Activated T-helper 1 cell treated with anti-CD3 and anti-CD28 coated beads, Interleukin-12 subunit alpha, Interleukin-12 subunit beta, Interleukin-2, Interleukin-4 antibody, amounts not matched to agents 30 ng/mL and 10 ng/mL and 1 ng/mL, durations not matched to agents 14 hours and 24 hours and 36 hours (primary cell): ENCODE data around the gene SOD1. TPM values are rescaled to one million over a fixed set of nuclear protein-coding genes. Genes with fewer than 3 reads are reported as not detected.
A peak's percentile ranks its signal among the peaks of the same experiment; 100 is the strongest.
"Not testable (repeated sequence)": the region's sequence is repeated elsewhere in the genome, so short reads cannot be mapped to it uniquely, and the experiment has no call there.

Experiments used
- DNase-seq: peaks from one replicate; pipeline ENCODE4 v3.0.0; 2021; ENCODE audit warnings: low spot score
- H3K27ac Mint-ChIP-seq: one replicate; pipeline ENCODE4 v1.8.0; 2021; ENCODE audit warnings: mild to moderate bottlenecking, mixed read lengths
- H3K27me3 Mint-ChIP-seq: one replicate; pipeline ENCODE4 v1.8.0; 2022; ENCODE audit warnings: mild to moderate bottlenecking, moderate library complexity, mixed read lengths; ENCODE audit not compliant: insufficient read depth
- H3K36me3 Mint-ChIP-seq: one replicate; pipeline ENCODE4 v1.8.0; 2021; ENCODE audit warnings: low read depth, mixed read lengths
- H3K4me1 Mint-ChIP-seq: one replicate; pipeline ENCODE4 v1.8.0; 2021; ENCODE audit warnings: low read depth, mixed read lengths
- H3K4me3 Mint-ChIP-seq: one replicate; pipeline ENCODE4 v1.8.0; 2021; ENCODE audit warnings: mild to moderate bottlenecking, moderate library complexity, mixed read lengths
- H3K9me3 Mint-ChIP-seq: one replicate; pipeline ENCODE4 v1.8.0; 2021; ENCODE audit warnings: mixed read lengths
- intact Hi-C: fragments of 100-400 bp; cut with micrococcal nuclease; formaldehyde crosslinking; loops from one replicate; pipeline ENCODE4 v1.15.1; 2024
- total RNA-seq: library from RNA; stranded (reverse); gene quantifications from 2 replicates; pipeline ENCODE4 v1.2.3, GENCODE V29; 2022

SOD1 gene
- total RNA-seq, 1 donor from 2014 or later, result 346 TPM

DNA sequence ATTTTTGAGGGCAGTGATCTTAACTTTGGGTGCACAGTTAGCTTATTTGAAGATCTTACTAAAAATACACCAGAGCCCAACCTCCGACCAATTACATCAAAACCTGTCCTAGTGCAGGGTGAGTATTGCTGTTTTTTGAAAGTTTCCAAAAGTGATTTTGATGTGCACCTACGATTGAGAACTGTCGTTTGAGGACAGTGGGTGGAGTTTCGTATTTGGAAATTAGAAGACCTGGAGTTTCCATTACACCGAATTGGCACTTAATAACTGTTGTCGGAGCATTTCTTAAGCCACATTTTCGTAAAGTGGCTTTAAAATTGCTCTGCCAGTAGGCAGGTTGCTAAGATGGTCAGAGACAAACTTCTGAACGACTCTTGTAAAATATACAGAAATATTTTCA is 1.1 kb downstream of the SOD1 start:
- H3K4me1 Mint-ChIP-seq, result peaks cover 75% of the 10 kb centered on the region
- no peak for DNase-seq
- H3K9me3 Mint-ChIP-seq, result no peaks in the 10 kb centered on the region
- H3K4me3 Mint-ChIP-seq, result peak overlapping the region; percentile 95
- H3K27me3 Mint-ChIP-seq, result no peaks in the 10 kb centered on the region
- intact Hi-C loops, result no loop called here
- H3K27ac Mint-ChIP-seq, result peak overlapping the region; percentile 92
- H3K36me3 Mint-ChIP-seq, result peaks cover 38% of the 10 kb centered on the region

GRCh38 chr21:31663584-31664249 is 4.2 kb downstream of the SOD1 start:
- Mint-ChIP-seq H3K36me3 (peaks cover 66% of the 10 kb centered on the region), H3K27me3 (no peaks in the 10 kb centered on the region), H3K4me3 (peak overlapping the region; percentile 56), H3K27ac (no peak overlapping the region), H3K4me1 (peaks cover 86% of the 10 kb centered on the region), H3K9me3 (no peaks in the 10 kb centered on the region)
- intact Hi-C loops, result no loop called here
- no peak for DNase-seq

DNA sequence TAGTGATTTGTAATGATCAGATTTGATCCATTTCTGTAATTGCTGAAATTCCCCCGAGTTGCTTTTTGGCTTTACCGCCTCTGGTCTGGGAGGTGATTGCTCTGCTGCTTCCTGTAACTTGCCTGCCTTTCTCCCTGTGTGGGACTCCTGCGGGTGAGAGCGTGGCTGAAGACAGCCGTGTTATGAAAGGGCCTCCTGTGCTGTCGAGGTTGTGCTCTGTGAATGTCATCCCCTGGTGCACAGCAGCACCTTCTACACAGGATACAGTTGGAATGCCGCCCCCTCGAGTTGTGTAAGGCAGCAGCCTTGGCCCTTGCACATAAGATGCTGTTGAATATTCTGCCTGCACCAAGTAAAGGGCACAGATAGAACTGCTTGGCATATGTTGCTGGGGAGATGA is 5.9 kb downstream of the SOD1 start:
- peak; percentile 23 for DNase-seq
- Mint-ChIP-seq H3K36me3 (peaks cover 68% of the 10 kb centered on the region), H3K4me3 (peak overlapping the region; percentile 41), H3K27ac (peak overlapping the region; percentile 50), H3K27me3 (no peaks in the 10 kb centered on the region), H3K9me3 (no peaks in the 10 kb centered on the region), H3K4me1 (peaks cover 86% of the 10 kb centered on the region)
- intact Hi-C loops, result loop anchor here (1.0 kb wide), 1 partner anchor 16 kb away; no protein-coding TSS in a partner anchor

- intact Hi-C loops, result loop anchor here (1.0 kb wide), 1 partner anchor 15 kb away; no protein-coding TSS in a partner anchor
- peak overlapping the region; percentile 50 for H3K27ac Mint-ChIP-seq
These were observed 6.4 kb downstream of the SOD1 start for GRCh38 chr21:31665869-31666268.

DNA sequence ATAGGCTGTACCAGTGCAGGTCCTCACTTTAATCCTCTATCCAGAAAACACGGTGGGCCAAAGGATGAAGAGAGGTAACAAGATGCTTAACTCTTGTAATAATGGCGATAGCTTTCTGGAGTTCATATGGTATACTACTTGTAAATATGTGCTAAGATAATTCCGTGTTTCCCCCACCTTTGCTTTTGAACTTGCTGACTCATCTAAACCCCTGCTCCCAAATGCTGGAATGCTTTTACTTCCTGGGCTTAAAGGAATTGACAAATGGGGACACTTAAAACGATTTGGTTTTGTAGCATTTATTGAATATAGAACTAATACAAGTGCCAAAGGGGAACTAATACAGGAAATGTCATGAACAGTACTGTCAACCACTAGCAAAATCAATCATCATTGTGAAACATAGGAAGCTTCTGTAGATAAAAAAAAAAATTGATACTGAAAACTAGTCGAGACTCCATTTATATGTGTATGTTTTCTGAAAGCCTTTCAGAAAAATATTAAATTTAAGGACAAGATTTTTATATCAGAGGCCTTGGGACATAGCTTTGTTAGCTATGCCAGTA is 7.0 kb downstream of the SOD1 start:
- peaks cover 76% of the 10 kb centered on the region for H3K4me1 Mint-ChIP-seq

More at GRCh38 chr21:31665869-31666268, 6.4 kb downstream of the SOD1 start:
- H3K27me3 Mint-ChIP-seq, H3K9me3 Mint-ChIP-seq, DNase-seq: not testable (repeated sequence)
- H3K4me3 Mint-ChIP-seq, result peak overlapping the region; percentile 41
- peaks cover 82% of the 10 kb centered on the region for H3K4me1 Mint-ChIP-seq
- peaks cover 69% of the 10 kb centered on the region for H3K36me3 Mint-ChIP-seq

DNA sequence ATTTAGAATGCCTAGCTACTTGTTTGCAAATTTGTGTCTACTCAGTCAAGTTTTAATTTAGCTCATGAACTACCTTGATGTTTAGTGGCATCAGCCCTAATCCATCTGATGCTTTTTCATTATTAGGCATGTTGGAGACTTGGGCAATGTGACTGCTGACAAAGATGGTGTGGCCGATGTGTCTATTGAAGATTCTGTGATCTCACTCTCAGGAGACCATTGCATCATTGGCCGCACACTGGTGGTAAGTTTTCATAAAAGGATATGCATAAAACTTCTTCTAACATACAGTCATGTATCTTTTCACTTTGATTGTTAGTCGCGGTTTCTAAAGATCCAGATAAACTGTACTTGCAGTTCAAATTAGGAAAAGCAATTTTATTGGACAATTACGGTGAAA is 7.6 kb downstream of the SOD1 start:
- intact Hi-C loops, result no loop called here
- no peak overlapping the region for H3K4me3 Mint-ChIP-seq
- H3K4me1 Mint-ChIP-seq, result peaks cover 70% of the 10 kb centered on the region
- H3K36me3 Mint-ChIP-seq, result peaks cover 64% of the 10 kb centered on the region
- no peaks in the 10 kb centered on the region for H3K27me3 Mint-ChIP-seq
- no peaks in the 10 kb centered on the region for H3K9me3 Mint-ChIP-seq
- no peak overlapping the region for H3K27ac Mint-ChIP-seq
- DNase-seq, result no peak

More for the DNA sequence above, 7.0 kb downstream of the SOD1 start:
- peak overlapping the region; percentile 34 for H3K27ac Mint-ChIP-seq
- H3K27me3 Mint-ChIP-seq, result no peaks in the 10 kb centered on the region
- no peak for DNase-seq
- intact Hi-C loops, result no loop called here
- no peaks in the 10 kb centered on the region for H3K9me3 Mint-ChIP-seq
- peaks cover 69% of the 10 kb centered on the region for H3K36me3 Mint-ChIP-seq
- peak overlapping the region; percentile 45 for H3K4me3 Mint-ChIP-seq

- Mint-ChIP-seq H3K36me3 (peaks cover 64% of the 10 kb centered on the region), H3K9me3 (no peaks in the 10 kb centered on the region), H3K4me1 (peaks cover 65% of the 10 kb centered on the region), H3K4me3 (peak overlapping the region; percentile 33), H3K27ac (no peak overlapping the region), H3K27me3 (no peaks in the 10 kb centered on the region)
- intact Hi-C loops, result loop anchor here (2.0 kb wide), 1 partner anchor 65 kb away; the partner anchor contains the start of gene SCAF4
- no peak for DNase-seq
These were observed 8.1 kb downstream of the SOD1 start for GRCh38 chr21:31667639-31668038.

GRCh38 chr21:31668651-31669491 is 9.4 kb downstream of the SOD1 start:
- intact Hi-C loops, result loop anchor here (1.0 to 2.0 kb wide), 2 partner anchors 10 to 64 kb away; partner anchors contain the start of genes SCAF4 and SOD1
- Mint-ChIP-seq H3K27me3 (no peaks in the 10 kb centered on the region), H3K36me3 (peaks cover 57% of the 10 kb centered on the region), H3K4me3 (no peak overlapping the region), H3K4me1 (peaks cover 53% of the 10 kb centered on the region), H3K9me3 (no peaks in the 10 kb centered on the region), H3K27ac (peak overlapping the region; percentile 78)
- no peak for DNase-seq

DNA sequence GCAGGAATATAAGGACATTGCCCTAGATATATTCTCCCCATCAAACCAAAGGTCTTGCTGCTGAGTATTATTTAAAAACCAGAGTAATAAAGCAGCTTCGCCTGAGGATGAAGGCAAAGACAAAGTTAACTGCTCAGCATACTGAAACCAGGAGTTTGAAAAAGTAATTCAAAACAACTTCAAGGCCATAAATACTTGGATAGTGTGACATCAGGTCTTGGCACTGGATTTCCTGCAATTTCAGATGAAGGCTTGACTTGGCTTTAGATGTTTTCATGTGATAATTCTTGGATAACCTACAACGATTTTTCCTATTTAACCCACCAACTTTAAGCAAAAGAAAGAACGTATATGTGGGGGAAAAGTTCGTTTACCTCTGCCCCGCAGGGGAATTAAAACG is 10.6 kb downstream of the SOD1 start:
- Mint-ChIP-seq H3K27ac (no peak overlapping the region), H3K36me3 (peaks cover 52% of the 10 kb centered on the region), H3K4me1 (peaks cover 42% of the 10 kb centered on the region), H3K27me3 (no peaks in the 10 kb centered on the region), H3K4me3 (no peak overlapping the region), H3K9me3 (no peaks in the 10 kb centered on the region)
- intact Hi-C loops, result no loop called here
- no peak for DNase-seq

DNA sequence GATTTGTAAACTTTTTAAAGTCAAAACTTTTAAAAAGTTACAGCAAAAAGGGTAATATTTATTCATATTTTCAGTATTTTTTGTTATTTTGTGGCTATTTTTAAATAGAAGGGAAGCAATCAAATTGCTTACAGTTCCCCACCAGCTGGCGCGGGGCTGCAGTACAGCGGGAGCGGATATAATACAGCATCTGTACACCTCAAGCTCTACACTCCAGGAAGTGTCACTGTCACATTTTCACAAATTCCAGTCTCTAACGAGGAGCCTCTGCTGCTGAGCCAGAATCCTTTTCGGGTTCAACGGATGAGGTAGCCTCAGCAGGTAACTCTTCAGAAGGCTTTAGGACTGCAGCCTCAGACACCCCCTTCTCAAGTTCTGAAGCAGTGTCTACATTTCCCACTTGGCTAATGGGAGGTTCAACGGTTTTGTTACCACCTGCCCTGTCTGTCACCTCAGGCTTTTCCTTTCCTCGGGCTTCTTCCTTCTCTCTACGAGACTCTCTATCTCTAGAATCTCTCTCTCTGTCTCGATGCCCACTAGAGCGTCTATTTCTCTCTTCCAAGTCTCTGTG is 11.7 kb downstream of the SOD1 start:
- intact Hi-C loops, result no loop called here
- H3K27me3 Mint-ChIP-seq, result no peaks in the 10 kb centered on the region
- peaks cover 43% of the 10 kb centered on the region for H3K36me3 Mint-ChIP-seq
- peaks cover 31% of the 10 kb centered on the region for H3K4me1 Mint-ChIP-seq
- no peak overlapping the region for H3K4me3 Mint-ChIP-seq
- H3K9me3 Mint-ChIP-seq, result no peaks in the 10 kb centered on the region
- no peak for DNase-seq
- H3K27ac Mint-ChIP-seq, result no peak overlapping the region

DNA sequence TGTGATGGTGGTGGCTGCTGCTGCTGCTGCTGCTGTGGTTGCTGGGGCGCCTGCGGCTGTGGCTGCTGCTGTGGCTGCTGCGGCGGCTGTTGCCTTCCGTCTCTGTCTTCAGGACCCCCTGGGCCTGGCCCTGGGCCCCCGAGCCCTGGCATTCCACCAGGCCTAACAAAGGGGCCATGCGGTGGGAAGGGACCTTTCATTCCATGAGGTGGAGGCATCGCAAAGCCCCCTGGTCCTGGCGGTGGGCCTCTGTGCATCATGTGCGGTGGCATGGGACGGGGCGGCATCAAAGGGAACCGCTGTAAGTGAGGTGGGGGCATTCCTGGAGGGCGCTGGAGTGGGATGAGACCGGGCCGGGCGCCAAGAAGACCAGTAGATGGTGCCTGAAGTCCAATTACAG is 12.4 kb downstream of the SOD1 start:
- intact Hi-C loops, result no loop called here
- DNase-seq, result no peak
- H3K9me3 Mint-ChIP-seq, result no peaks in the 10 kb centered on the region
- H3K36me3 Mint-ChIP-seq, result peaks cover 36% of the 10 kb centered on the region
- peaks cover 24% of the 10 kb centered on the region for H3K4me1 Mint-ChIP-seq
- no peaks in the 10 kb centered on the region for H3K27me3 Mint-ChIP-seq
- H3K4me3 Mint-ChIP-seq, result no peak overlapping the region
- H3K27ac Mint-ChIP-seq, result no peak overlapping the region

- peaks cover 12% of the 10 kb centered on the region for H3K4me1 Mint-ChIP-seq
- intact Hi-C loops, result no loop called here
- no peak for DNase-seq
- no peaks in the 10 kb centered on the region for H3K27me3 Mint-ChIP-seq
- peaks cover 21% of the 10 kb centered on the region for H3K36me3 Mint-ChIP-seq
- no peaks in the 10 kb centered on the region for H3K9me3 Mint-ChIP-seq
- no peak overlapping the region for H3K4me3 Mint-ChIP-seq
- no peak overlapping the region for H3K27ac Mint-ChIP-seq
These were observed 13.9 kb downstream of the SOD1 start for GRCh38 chr21:31673321-31673912.
